Astrocyte (in vitro differentiated cells and primary cell): ENCODE results near the gene TMEM196. TPM values are rescaled to one million over a fixed set of nuclear protein-coding genes. Genes with fewer than 3 reads are reported as not detected.

Source experiments
- DNase-seq: peaks from one replicate; pipeline ENCODE4 v3.0.0-alpha.2; 2010; ENCODE audit warnings: low read depth
- FAIRE-seq: peaks from 2 replicates; lab custom pipeline; 2011; peaks lifted over from hg19 to GRCh38; lab: Jason Lieb, UNC
- H2AFZ ChIP-seq: 2 replicates; pipeline ENCODE4 v1.6.0; 2012; ENCODE audit warnings: low read depth, low read length, inconsistent platforms
- H3K27ac ChIP-seq: 2 replicates; pipeline ENCODE4 v1.5.1; 2011; ENCODE audit warnings: low read depth, low read length, inconsistent platforms
- H3K27me3 ChIP-seq: 2 replicates; pipeline ENCODE4 v1.6.0; 2011; ENCODE audit warnings: low read length, inconsistent platforms; ENCODE audit not compliant: insufficient read depth
- H3K36me3 ChIP-seq: 2 replicates; pipeline ENCODE4 v1.5.1; 2011; ENCODE audit warnings: low read length, inconsistent platforms; ENCODE audit not compliant: insufficient read depth
- H3K4me1 ChIP-seq: 2 replicates; pipeline ENCODE4 v1.5.1; 2011; ENCODE audit warnings: low read length, inconsistent platforms; ENCODE audit not compliant: insufficient read depth
- H3K4me2 ChIP-seq: 2 replicates; pipeline ENCODE4 v1.6.0; 2012; ENCODE audit warnings: low read length, inconsistent platforms
- H3K4me3 ChIP-seq: 2 replicates; pipeline ENCODE4 v1.5.1; 2011; ENCODE audit warnings: low read depth, mild to moderate bottlenecking, low read length, inconsistent platforms; ENCODE audit not compliant: insufficient read depth
- H3K79me2 ChIP-seq: 2 replicates; pipeline ENCODE4 v1.6.0; 2012; ENCODE audit warnings: mild to moderate bottlenecking, low read length, inconsistent platforms; ENCODE audit not compliant: insufficient read depth
- H3K9ac ChIP-seq: 2 replicates; pipeline ENCODE4 v1.6.0; 2012; ENCODE audit warnings: mild to moderate bottlenecking, low read length, inconsistent platforms
- H3K9me3 ChIP-seq: 2 replicates; pipeline ENCODE4 v1.5.1; 2012; ENCODE audit warnings: low read depth, mild to moderate bottlenecking, low read length, inconsistent platforms; ENCODE audit not compliant: insufficient read depth
- H4K20me1 ChIP-seq: 2 replicates; pipeline ENCODE4 v1.6.0; 2012; ENCODE audit warnings: low read length, inconsistent platforms; ENCODE audit not compliant: insufficient read depth
- H3K27ac Mint-ChIP-seq: one replicate; pipeline ENCODE4 v1.8.0; 2021; ENCODE audit warnings: mild to moderate bottlenecking, mixed read lengths; ENCODE audit not compliant: unreplicated experiment
- H3K27me3 Mint-ChIP-seq: one replicate; pipeline ENCODE4 v1.8.0; 2021; ENCODE audit warnings: low read depth, mixed read lengths; ENCODE audit not compliant: unreplicated experiment
- H3K36me3 Mint-ChIP-seq: one replicate; pipeline ENCODE4 v1.8.0; 2021; ENCODE audit warnings: low read depth, mixed read lengths; ENCODE audit not compliant: unreplicated experiment
- H3K4me1 Mint-ChIP-seq: one replicate; pipeline ENCODE4 v1.8.0; 2021; ENCODE audit warnings: low read depth, mixed read lengths; ENCODE audit not compliant: unreplicated experiment
- H3K4me3 Mint-ChIP-seq: one replicate; pipeline ENCODE4 v1.8.0; 2021; ENCODE audit warnings: mild to moderate bottlenecking, moderate library complexity, mixed read lengths; ENCODE audit not compliant: unreplicated experiment
- H3K9me3 Mint-ChIP-seq: one replicate; pipeline ENCODE4 v1.8.0; 2021; ENCODE audit warnings: mild to moderate bottlenecking, mixed read lengths; ENCODE audit not compliant: unreplicated experiment
- EZH2 ChIP-seq: IDR thresholded peaks from 2 replicates; pipeline ENCODE4 v1.6.1; 2012; ENCODE audit warnings: mild to moderate bottlenecking, low read length, inconsistent platforms; ENCODE audit not compliant: insufficient read depth
- total RNA-seq: library from RNA; stranded (reverse); gene quantifications from 2 replicates; pipeline ENCODE4 v1.2.1, GENCODE V29; 2021
- TF ChIP-seq, protein P1 (sequence below): IDR thresholded peaks from 2 replicates; pipeline ENCODE4 v1.5.1; 2011; ENCODE audit warnings: low read depth, mild to moderate bottlenecking, inconsistent platforms, low read length, moderate library complexity; ENCODE audit not compliant: insufficient read depth

TMEM196 gene
- total RNA-seq, 1 donor from 2014 or later, result not detected

GRCh38 chr7:19705663-19706062 lies 67.8 kb downstream of the TMEM196 start:
- Mint-ChIP-seq H3K9me3 (no peaks in the 10 kb centered on the region), H3K27ac (no peak overlapping the region), H3K4me3 (peak overlapping the region; percentile 0), H3K4me1 (peaks cover 13% of the 10 kb centered on the region), H3K36me3 (no peaks in the 10 kb centered on the region), H3K27me3 (no peaks in the 10 kb centered on the region)
- Histone ChIP-seq H3K4me3 (no peak overlapping the region), H3K4me2 (no peak overlapping the region), H2AFZ (no peak overlapping the region), H3K36me3 (no peaks in the 10 kb centered on the region), H3K27ac (no peak overlapping the region), H4K20me1 (no peaks in the 10 kb centered on the region), H3K9ac (no peak overlapping the region), H3K79me2 (peaks cover 58% of the 10 kb centered on the region), H3K9me3 (no peaks in the 10 kb centered on the region), H3K27me3 (no peaks in the 10 kb centered on the region), H3K4me1 (peaks cover 9% of the 10 kb centered on the region)
- FAIRE-seq (no peak), DNase-seq (no peak)
- no peak for TF ChIP-seq EZH2
- TF ChIP-seq, protein P1, sequence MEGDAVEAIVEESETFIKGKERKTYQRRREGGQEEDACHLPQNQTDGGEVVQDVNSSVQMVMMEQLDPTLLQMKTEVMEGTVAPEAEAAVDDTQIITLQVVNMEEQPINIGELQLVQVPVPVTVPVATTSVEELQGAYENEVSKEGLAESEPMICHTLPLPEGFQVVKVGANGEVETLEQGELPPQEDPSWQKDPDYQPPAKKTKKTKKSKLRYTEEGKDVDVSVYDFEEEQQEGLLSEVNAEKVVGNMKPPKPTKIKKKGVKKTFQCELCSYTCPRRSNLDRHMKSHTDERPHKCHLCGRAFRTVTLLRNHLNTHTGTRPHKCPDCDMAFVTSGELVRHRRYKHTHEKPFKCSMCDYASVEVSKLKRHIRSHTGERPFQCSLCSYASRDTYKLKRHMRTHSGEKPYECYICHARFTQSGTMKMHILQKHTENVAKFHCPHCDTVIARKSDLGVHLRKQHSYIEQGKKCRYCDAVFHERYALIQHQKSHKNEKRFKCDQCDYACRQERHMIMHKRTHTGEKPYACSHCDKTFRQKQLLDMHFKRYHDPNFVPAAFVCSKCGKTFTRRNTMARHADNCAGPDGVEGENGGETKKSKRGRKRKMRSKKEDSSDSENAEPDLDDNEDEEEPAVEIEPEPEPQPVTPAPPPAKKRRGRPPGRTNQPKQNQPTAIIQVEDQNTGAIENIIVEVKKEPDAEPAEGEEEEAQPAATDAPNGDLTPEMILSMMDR, result no peak

DNA sequence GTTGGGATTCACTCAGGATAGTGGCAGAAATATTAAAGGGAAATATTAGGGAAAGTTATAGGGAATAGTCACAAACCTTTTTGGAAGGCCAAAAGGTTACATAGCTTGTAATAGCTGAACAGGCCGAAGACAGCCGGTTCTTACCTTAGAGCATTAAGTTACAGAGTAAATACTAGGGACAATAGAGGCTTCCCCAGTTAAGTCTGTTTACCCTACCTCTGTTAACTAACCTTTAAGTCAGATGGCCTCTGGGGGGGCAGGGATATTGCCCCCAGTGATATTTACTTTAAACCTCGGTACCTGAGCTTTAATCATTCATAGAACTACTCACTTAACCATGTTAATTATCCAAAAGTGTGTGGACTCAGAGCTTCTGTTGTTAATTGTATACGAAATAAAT lies 71.9 kb downstream of the TMEM196 start:
- Mint-ChIP-seq H3K4me1 (peaks cover 2% of the 10 kb centered on the region), H3K27ac (no peak overlapping the region), H3K9me3 (no peaks in the 10 kb centered on the region), H3K27me3 (no peaks in the 10 kb centered on the region), H3K4me3 (no peak overlapping the region), H3K36me3 (peaks cover 5% of the 10 kb centered on the region)
- no peaks in the 10 kb centered on the region for H3K9me3 ChIP-seq
- H3K9ac ChIP-seq, result no peak overlapping the region
- no peaks in the 10 kb centered on the region for H3K4me1 ChIP-seq
- H3K79me2 ChIP-seq, result peaks cover 33% of the 10 kb centered on the region
- peaks cover 7% of the 10 kb centered on the region for H3K36me3 ChIP-seq
- TF ChIP-seq, protein P1, result no peak
- no peak for TF ChIP-seq EZH2
- H3K4me3 ChIP-seq, result no peak overlapping the region
- H3K27ac ChIP-seq, result no peak overlapping the region
- no peak overlapping the region for H3K4me2 ChIP-seq
- FAIRE-seq (no peak), DNase-seq (no peak)
- H2AFZ ChIP-seq, result no peak overlapping the region
- H3K27me3 ChIP-seq, result no peaks in the 10 kb centered on the region
- no peaks in the 10 kb centered on the region for H4K20me1 ChIP-seq

- no peak overlapping the region for H3K4me2 ChIP-seq
- peaks cover 28% of the 10 kb centered on the region for H3K79me2 ChIP-seq
- H3K9ac ChIP-seq, result no peak overlapping the region
- peaks cover 7% of the 10 kb centered on the region for H3K36me3 ChIP-seq
- H3K27ac Mint-ChIP-seq, result no peak overlapping the region
- no peaks in the 10 kb centered on the region for H3K27me3 Mint-ChIP-seq
- H2AFZ ChIP-seq, result no peak overlapping the region
- TF ChIP-seq, protein P1, result no peak
- no peak for TF ChIP-seq EZH2
- peaks cover 2% of the 10 kb centered on the region for H3K4me1 Mint-ChIP-seq
- peaks cover 5% of the 10 kb centered on the region for H3K36me3 Mint-ChIP-seq
- FAIRE-seq (no peak), DNase-seq (no peak)
- no peaks in the 10 kb centered on the region for H4K20me1 ChIP-seq
- H3K4me3 Mint-ChIP-seq, result no peak overlapping the region
- H3K9me3 Mint-ChIP-seq, result no peaks in the 10 kb centered on the region
- H3K27me3 ChIP-seq, result no peaks in the 10 kb centered on the region
- H3K4me1 ChIP-seq, result no peaks in the 10 kb centered on the region
- H3K9me3 ChIP-seq, result no peaks in the 10 kb centered on the region
- H3K4me3 ChIP-seq, result no peak overlapping the region
- H3K27ac ChIP-seq, result no peak overlapping the region
Measured at GRCh38 chr7:19700936-19701335, 72.5 kb downstream of the TMEM196 start.
